Stimulated activated CD4-positive, alpha-beta T cell treated with anti-CD3 and anti-CD28 coated beads, Interleukin-2, amount 100 ng/mL, for 4 hours (primary cell): ENCODE results near the gene AP1AR.

Experiments
- DNase-seq: peaks from one replicate; pipeline ENCODE4 v3.0.0-alpha.2; 2020; ENCODE audit warnings: low read depth

Gene AP1AR

DNA sequence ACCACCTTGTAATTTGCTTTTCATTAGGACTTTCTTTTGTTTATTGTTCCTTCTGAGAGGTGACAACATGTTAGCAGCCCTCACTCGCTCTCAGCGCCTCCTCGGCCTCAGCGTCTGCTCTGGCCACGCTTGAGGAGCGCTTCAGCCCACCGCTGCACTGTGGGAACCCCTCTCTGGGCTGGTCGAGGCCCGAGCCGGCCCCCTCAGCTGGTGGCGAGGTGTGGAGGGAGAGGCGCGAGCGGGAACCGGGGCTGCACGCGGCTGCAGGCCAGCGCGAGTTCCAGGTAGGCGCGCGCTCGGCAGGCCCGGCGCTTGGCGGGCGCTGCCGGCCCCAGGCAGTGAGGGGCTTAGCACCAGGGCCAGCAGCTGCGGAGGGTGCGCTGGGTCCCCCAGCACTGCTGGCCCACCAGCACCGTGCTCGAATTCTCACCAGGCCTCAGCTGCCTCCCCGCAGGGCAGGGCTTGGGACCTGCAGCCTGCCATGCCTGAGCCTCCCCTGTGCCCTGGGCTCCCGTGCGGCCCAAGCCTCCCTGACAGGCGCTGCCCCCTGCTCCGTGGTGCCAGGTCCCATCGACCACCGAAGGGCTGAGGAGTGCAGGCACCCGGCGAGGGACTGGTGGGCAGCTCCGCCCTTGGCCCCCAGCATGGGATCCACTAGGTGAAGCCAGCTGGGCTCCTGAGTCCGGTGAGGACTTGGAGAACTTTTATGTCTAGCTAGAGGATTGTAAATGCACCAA lies 9.2 kb upstream of the AP1AR start:
- no peak for DNase-seq

DNA sequence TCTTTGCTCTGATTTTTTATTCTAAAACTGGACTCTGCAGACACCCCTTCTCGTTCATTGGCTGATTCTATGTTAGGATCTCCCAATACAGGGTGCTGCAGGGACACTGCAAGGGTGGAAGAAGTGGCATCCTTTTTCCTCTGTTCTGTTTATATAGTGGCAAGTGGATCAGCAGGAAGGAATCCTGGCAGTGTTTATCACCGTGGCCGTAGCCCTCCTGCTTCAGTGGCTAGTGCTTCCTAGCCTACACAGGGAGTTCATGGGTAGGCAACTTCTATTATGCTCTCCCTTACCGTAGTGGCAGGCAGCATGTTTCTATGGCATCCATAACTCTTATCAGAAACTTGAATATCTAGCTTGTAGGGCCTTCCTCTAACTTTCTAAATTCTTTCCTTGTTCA lies 6.4 kb upstream of the AP1AR start:
- no peak for DNase-seq

DNA sequence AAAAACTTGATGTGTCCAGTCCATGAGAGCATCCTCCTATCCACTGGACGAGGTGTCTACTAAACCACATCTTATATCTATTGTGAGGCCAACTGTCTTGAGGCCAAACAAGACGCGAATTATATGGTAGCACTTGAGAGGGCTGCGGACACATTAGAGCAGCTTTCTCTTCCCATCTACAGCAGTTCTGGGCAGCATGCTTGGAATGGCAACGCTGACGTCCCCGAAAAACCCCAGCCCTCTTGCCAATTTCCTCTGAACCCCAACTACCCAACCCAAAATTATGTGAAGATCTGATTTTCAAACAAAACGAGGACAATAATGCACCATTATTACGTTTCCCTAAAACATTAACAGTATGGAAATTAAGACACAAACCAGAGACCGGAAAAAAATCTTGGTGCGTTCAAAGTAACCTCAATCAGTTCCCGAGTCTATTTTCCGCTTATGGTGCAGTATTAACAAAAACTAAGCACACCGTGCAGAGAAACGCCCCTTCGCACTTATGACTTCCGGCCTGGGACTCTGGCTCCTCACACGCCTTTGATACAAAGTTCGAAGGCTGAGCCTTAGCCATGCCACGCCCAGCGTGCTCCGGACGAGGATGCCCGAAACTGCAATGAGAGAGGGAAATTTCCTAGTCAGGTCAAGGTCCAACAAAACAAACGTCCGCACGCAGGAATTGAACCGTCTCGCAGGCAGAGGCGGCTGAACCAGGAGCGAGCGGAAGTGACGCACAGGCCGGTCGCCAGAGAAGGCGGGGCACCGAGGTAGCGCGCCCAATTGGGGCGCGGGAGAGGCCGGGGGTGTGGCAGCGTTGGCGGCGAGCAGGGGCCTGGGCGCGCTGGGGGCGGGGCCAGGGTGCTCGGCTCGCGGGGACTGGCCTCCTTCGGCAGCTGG lies 458 bp upstream of the AP1AR start:
- peak; percentile 94 for DNase-seq

DNA sequence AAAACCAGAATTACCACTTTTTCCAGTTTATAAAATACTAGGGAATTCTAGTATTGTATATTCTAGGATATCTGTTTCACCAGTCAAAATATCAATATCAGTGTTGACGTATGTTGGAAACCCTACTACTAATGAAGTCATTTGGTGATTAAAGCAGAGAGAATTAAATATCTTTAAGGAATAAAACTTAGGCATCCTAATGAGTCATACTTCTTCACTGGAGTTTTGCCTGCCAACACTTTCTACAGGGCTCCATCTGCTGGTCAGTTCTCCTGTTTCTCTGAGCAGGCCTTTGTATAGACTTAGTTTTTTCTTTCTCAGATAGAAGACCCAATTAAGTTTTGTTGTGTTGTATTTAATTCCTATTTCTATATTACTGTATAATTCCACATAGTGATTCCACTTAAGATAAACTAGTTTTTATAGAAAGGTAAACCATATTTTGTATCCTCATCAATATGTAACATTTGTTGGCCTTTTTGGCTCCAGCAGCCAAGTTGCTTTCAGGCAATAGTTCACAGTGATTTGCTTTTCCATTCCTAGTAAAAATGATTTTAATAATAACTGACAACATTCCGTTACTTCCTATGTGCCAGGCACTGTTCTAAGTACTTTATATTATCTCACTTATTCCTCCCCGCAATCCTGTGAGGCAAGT lies 3.5 kb downstream of the AP1AR start:
- peak; percentile 57 for DNase-seq

DNA sequence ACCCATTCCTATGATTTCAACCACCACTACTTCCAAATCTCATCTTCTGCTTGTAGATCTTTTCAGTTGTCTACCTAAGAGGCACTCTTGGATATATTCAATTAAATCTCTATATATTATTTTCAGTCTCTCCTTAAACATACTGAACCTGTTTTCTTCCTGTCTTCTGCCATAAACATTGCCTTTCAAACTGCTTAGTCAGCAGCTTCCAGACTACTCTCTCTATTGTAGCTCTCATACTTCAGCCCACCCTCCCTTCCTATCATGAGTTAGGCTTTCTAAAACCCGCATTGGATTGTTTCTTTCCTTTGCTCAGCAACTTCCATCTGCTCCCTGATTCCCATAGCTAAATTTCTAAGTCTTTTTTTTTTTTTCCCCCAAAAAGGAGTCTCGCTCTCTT lies 4.5 kb downstream of the AP1AR start:
- DNase-seq: no peak

DNA sequence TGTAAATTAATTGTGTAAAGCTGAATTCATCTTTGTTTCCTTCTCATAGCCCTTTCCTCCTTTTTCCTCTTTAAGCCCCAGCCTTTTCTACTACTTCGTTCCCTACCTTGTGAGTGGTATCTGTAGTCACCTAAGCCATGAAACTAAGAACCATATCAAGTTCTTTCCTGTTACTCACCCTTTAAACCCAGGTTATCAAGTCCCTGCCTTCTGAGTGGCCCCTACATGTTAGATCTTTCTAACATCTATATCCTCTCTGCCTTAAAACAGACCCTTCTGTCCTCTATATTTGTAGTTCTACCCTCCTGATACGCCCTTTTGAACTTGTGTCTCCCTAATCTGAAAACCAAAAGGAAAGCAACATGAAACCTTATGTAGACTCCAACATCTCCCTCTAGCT lies 7.2 kb downstream of the AP1AR start:
- DNase-seq: no peak

DNA sequence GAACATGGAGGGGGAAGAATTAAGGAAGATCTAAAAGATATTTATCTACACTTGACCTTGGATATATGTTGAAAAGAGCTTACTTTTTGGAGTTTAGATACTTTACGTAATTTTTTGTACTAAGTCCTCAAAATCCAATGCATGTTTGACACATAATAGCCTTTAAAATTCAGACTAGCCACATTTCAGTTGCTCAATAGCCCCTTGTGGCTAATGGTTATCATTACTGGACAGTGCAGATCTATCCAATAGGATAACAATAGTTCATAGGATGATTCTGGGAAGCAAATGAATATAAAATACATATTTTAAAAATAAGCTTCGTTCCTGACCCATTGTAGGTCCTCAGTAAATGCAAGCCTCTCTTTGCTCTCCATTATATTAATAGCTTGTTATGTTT lies 13.8 kb downstream of the AP1AR start:
- DNase-seq: no peak

DNA sequence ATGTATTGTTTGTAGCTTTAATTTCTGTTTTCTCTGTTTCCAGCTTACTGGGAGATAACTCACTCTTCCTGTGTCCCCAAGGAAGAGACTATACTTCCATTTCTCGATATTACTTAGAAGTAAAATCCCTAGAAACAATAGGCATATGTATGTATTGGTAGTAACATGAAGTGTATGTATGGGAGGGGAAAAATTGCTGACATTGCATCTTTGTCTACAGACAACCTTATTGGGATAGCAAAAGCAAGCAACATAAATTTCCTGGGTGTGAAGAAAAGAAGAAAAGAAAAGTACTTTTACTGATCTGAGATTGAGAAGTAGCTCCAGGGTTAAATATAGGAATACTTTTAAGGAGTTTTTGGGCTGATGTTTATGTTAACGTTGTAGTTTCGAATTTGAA lies 15.4 kb downstream of the AP1AR start:
- no peak for DNase-seq

DNA sequence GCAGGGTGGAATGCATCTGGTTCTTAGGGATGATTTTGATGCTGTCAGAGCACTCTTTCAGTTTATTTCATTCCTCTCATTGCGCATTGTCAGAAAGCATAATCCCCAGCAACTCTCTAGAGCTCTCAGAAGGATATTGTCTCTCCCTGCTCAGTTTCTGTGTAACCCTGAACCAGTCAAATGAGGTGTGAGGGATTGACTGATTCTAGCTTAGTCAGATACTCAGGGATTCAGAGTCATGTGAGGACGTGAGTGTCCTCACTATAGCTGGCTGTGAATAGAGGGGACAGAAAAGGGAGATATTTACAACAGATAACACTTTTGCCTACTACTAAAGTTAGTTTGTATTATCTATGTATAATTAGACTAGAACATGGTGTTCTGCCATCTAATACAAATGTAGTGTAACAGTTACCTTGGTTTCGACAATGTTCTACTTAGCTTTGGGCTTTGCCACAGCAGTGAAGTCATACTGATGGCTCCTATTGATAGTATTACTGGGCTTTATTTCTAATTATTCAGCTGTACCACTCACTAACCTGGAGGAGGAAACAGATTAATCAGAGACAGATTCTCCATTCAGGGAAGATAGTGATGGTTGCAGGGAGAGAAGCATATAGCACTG lies 19.5 kb downstream of the AP1AR start:
- DNase-seq: no peak

DNA sequence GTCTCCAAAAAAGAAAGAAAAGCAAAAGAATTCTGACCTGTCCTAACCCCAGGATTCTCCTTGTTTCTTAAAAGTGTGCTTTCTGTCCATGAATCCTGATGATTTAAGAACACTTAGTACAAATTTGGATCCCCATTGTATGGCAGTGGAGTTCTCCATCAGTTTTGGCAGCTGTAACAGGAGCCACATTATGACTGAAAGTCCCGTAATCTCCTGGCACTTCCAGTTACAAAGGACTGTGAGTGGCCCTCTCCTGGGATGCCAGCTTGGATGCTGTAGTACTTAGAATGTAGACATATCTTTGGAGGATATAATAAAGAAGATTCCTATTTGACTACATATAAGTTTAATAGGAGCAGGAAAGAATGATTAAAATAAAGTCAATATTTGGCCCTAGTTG lies 20.6 kb downstream of the AP1AR start:
- DNase-seq: no peak

DNA sequence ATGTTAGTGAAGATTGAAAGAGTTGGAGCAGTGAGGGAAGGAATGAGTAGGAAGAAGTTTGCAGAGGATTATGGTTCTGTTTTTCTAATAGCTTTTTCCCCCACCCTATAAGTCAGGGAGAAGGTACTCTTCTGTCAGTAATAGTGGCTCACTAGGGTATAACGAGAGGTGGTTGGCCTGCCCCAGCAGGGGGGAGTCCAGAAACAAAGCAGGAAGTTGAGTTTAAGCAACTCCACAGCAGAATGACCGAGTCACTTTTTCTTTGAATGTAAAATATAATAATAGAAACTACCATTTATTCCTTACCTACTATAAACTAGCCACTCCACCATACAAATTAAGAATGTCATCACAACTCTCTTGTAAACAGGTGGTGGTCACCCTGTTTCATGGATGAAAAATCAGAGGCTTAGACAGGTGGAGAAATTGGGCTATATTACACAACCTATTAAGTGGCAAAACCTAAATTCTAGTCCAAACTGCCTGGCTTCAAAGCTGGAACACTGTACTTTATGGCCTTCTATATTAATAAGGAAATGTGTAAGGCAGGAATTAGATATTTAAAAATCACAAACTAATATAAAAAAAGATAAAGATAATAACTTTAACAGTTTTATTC lies 21.9 kb downstream of the AP1AR start:
- DNase-seq: no peak

DNA sequence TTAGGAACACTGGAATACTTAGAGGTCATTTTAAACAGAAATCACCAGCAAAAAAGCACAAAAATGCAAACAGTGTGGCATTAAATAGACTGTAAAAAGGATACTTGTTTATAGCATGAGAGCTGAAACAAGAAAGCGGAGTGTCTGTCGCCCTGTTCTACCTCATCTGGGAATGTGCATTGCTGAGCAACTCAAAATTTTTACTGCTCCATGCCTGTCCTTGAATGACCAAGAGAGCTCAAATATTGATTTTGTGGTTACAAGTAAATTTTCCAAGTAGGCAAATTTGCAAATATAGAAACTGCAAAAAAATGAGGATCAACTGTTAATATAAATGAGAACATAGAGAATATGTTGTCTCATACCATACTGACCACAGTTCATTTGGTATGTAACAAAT lies 25.5 kb downstream of the AP1AR start:
- DNase-seq: no peak

DNA sequence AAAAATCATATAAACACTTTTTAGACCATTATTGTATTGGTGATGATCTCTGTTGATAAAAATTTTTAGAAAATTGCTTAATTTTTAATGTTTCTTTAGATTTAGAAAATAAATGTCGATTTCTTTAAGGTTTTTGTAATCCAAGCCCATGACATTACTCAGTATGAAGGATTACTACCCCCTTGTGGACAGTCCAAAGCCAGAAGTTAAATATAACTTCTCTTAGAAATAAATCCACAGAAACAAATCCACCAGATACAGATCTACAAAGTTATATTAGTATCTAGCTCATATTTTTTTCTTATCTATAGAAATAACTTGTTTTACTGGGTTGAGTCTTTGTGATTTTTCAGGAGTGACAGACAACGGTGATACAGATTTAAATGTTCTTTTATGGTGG lies 35.2 kb downstream of the AP1AR start:
- no peak for DNase-seq

DNA sequence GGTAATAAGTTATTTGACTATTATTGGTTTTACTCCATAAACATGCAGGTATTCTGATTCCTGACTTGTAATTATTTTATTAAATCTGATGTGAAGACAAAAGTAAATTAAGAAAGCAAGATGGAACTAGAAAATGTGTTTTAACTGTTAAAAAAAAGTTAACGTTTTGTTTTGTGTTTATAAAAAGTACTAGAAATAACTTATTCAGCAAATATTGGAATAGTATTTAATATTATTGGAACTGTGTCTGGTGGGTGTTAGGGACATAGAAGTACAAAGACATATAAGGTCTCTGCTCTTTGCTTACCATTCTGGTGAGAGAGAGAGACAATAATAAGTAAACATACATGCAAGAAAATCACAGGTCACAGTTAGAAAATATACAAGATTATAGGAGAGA lies 38.5 kb downstream of the AP1AR start:
- no peak for DNase-seq

DNA sequence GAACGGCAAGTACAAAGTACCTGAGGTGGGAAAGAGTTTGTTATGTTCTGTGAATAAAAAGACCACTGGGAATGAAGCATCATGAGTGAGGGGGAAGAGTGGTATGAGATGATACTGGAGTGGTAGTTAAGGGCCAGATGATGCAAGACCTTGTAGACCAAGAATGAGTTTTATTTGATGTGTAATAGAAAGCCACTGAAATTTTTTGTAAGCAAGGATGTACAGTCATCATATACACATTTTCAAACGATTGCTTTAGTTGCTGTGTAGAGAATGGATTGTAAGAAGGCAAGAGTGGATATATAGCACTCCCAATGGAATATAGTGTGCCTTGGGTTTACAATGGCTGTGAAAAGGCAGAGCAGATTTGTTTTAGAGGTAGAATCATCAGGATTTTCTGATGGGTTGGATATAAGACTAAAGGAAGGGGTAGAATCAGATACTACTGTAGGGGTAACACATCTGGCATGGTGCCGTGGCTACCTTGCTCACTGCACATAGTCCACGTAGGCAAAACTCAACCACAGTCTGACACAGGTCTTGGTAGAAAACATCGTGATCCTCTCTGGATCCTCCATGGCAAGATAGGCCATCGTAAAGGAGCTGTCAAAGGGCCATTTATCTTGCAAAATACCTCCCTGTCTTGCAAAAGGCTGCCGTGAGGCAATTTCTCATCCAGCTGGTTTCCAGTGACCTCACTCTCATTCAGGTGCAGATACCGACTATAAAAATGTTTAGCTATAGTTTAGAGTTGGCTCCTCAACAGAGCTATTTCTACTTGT lies 39.2 kb downstream of the AP1AR start:
- DNase-seq: no peak

DNA sequence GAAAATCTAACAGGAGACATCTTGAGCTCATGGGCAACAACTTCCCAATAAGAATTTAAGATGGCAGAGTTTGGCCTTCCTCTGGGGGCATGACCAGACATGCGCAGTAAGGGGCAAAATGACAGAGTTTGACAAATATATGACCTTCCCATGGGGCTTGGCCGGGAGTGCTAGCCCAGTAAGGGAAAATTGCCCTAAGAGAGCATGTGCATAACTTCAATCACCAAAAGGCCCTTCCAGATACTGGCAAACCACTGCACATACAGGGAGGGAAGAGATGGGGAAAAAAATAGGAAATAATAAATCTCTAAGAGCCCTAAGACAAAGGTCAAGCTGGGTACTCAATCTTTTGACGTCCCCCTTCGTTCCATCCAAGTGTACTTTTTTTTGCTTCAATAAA lies 40.7 kb downstream of the AP1AR start:
- DNase-seq: no peak

DNA sequence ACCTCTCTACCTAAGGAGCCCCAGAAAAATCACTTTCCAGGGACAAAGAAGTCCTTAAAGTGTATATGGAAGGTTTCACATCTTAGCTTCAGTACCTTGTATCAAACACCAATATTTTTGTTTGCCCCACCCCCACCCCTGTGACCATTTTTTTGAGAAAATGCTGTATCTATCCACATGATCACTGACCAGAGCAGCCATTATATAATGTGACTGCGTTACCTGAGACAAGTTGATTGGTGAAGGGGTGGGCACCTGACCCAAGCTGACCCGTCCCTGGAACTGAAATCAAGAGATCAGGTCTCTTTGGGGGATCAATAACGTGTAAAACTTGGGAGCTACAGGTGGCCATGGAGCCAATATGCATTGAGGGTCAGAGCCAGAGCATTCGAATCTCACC lies 43.4 kb downstream of the AP1AR start:
- DNase-seq: no peak

DNA sequence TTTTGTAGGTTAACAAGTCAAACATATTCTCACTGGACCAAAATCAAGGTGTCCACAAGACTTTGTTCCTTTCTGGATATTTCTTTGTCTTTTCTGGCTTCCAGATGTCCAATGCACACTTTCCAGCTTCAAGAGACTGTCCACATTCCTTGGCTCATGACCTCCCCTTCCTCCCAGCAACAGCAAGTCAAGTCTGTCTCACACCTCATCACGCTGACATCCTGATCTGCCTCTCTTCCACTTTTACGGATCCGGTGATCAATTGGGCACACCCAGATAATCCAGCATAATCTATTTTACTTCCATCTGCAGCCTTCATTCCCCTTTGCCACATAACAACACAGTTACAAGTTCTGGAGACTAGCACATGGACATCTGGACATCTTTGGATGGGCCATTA lies 44.5 kb downstream of the AP1AR start:
- DNase-seq: no peak

DNA sequence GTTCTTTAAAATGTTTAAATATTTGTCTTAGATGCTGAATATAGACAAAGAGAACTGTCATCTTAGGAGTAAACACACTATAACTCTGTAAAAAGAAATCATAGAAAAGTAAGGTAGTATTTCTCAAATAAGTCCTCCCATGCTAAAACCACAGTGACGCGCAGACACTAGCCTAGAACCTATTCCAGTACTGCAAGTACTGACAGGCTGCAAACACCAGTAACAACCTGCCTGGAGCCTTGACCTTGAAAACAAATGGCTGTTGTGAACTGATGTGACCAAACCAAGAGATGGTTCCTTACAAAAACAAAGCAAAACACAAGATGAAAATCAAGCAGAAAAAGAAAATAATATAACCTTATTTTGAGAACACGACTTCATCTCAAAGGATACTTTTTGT lies 45.6 kb downstream of the AP1AR start:
- no peak for DNase-seq

DNA sequence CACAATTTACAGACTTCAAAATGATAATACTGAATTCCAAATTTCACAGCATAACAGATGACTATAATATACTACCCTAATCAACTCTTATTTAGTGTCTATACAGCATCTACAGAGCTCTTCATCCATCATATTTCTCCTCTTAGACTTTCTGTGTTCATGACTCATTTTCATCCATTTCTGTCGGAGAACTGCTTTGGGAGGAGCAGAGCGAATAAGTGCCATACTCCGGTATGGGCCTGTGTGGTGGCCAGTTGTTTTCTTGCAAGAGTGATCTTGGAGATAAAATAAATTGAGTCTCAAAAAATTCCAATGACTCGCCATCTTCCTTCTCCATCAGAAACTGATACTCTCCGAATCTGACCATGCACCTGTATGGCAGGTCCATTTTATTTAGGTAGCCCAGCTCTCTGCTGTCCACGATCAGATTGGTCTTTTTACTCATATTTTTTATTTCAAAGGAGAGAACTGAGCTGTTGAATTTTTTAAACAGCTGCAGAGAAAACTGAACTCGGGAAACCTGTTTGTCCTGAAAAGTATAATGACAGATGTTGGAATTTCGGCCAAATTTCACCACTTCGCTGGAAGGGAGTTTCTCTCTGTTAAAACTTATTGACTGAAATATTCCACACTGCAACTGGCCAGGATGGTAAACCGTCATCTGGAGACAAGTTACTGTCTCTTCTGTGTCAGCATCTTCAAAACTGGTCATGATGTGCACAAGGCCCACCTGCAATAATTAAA lies 46.3 kb downstream of the AP1AR start:
- no peak for DNase-seq
